Stimulated activated CD8-positive, alpha-beta memory T cell treated with anti-CD3 and anti-CD28 coated beads, Interleukin-7, amount 100 ng/mL, for 4 hours (primary cell): ENCODE results near the gene RIMKLB.
"Not testable (repeated sequence)": the region's sequence is repeated elsewhere in the genome, so short reads cannot be mapped to it uniquely, and the experiment has no call there.

Source experiments
- DNase-seq, 2 donors: peaks; one replicate each; pipeline ENCODE4 v3.0.0-alpha.2; 2020; ENCODE audit warnings: low read depth in 2 of 2

RIMKLB gene

GRCh38 chr12:8692573-8692972, 5.2 kb upstream of the RIMKLB start:
- DNase-seq = no peak

GRCh38 chr12:8695116-8695515, 2.7 kb upstream of the RIMKLB start:
- no peak for DNase-seq

- DNase-seq = no peak
These were observed 1.2 kb upstream of the RIMKLB start for GRCh38 chr12:8696442-8697090.

- no peak for DNase-seq
These were observed 693 bp upstream of the RIMKLB start for GRCh38 chr12:8697120-8697475.

- peak; percentile 11 to 48 for DNase-seq
These were observed 501 bp downstream of the RIMKLB start for GRCh38 chr12:8698132-8698851.

- DNase-seq = no peak
These were observed 1.1 kb downstream of the RIMKLB start for GRCh38 chr12:8698879-8699278.

GRCh38 chr12:8699714-8700113, 1.9 kb downstream of the RIMKLB start:
- no peak for DNase-seq

GRCh38 chr12:8701046-8701660, 3.4 kb downstream of the RIMKLB start:
- no peak for DNase-seq

- DNase-seq = no peak
These were observed 4.4 kb downstream of the RIMKLB start for GRCh38 chr12:8702159-8702558.

- DNase-seq = no peak
These were observed 11.5 kb downstream of the RIMKLB start for GRCh38 chr12:8709124-8709830.

- no peak for DNase-seq
These were observed 14.8 kb downstream of the RIMKLB start for GRCh38 chr12:8712572-8712971.

GRCh38 chr12:8722286-8722800, 24.6 kb downstream of the RIMKLB start:
- no peak for DNase-seq

GRCh38 chr12:8734873-8735381, 37.1 kb downstream of the RIMKLB start:
- no peak for DNase-seq

- DNase-seq = no peak
These were observed 44.7 kb downstream of the RIMKLB start for GRCh38 chr12:8742501-8742900.

- not testable (repeated sequence) for DNase-seq
These were observed 45.3 kb downstream of the RIMKLB start for GRCh38 chr12:8743121-8743520.

- DNase-seq = not testable (repeated sequence)
These were observed 47.8 kb downstream of the RIMKLB start for GRCh38 chr12:8745631-8746030.

GRCh38 chr12:8746046-8746445, 48.3 kb downstream of the RIMKLB start:
- DNase-seq = no peak

GRCh38 chr12:8760076-8760475, 62.3 kb downstream of the RIMKLB start:
- not testable (repeated sequence) for DNase-seq

GRCh38 chr12:8762701-8763100, 64.9 kb downstream of the RIMKLB start:
- not testable (repeated sequence) for DNase-seq

- DNase-seq = not testable (repeated sequence)
These were observed 68.3 kb downstream of the RIMKLB start for GRCh38 chr12:8766121-8766520.

GRCh38 chr12:8770499-8770898, 72.7 kb downstream of the RIMKLB start:
- no peak for DNase-seq

- DNase-seq = no peak
These were observed 73.3 kb downstream of the RIMKLB start for GRCh38 chr12:8771072-8771471.
